Measurements from ENCODE around the gene DCXR. TPM values are rescaled to one million over a fixed set of nuclear protein-coding genes. Genes with fewer than 3 reads are reported as not detected.

DCXR gene
- total RNA-seq, 1 donor from 2014 or later, result 36.5 TPM

DNA sequence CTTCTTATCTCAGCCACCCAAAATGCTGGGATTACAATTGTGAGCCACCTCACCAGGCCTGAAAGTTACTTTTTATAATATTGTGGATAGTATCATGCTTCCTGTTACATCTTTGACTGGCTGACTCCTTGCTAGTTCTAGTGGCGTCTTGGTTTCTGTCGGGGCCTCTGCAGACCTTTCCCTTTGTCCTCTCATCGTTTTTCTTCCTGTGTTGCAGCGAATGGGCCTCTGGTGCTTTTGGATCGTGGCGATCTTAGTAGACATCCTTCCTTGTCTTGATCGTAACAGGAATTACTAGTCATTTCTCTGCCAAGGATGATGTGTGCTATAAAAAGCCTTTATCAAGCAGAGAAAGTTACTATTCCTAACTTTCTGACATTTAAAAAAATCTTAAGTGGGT, 39.3 kb downstream of the DCXR start:
- H3F3A ChIP-seq (ENCODE audit: low read depth), result peaks cover 9% of the 10 kb centered on the region
- no peaks in the 10 kb centered on the region for H3K9me3 ChIP-seq (ENCODE audit: low read depth)
- TF ChIP-seq EZH2 (IDR thresholded peaks at IDR 0.05) (no peak), CTCF (IDR thresholded peaks at IDR 0.05) (no peak), EZH2phosphoT487 (IDR thresholded peaks at IDR 0.05) (no peak)
- no peaks in the 10 kb centered on the region for H3K27me3 ChIP-seq
- H3K27ac Mint-ChIP-seq, result no peak overlapping the region
- H3K4me1 Mint-ChIP-seq, result peaks cover 33% of the 10 kb centered on the region
- H3K9ac ChIP-seq, result peak overlapping the region; percentile 17
- no peak overlapping the region for H3K4me3 Mint-ChIP-seq
- no peaks in the 10 kb centered on the region for H3K9me3 Mint-ChIP-seq
- no peak for DNase-seq (ENCODE audit: low spot score)
- H3K27me3 Mint-ChIP-seq (ENCODE audit: insufficient read depth, low read depth), result peaks cover 3% of the 10 kb centered on the region
- H4K20me1 ChIP-seq (ENCODE audit: low read depth), result no peaks in the 10 kb centered on the region
- H3K4me2 ChIP-seq, result no peak overlapping the region
- no peak overlapping the region for H3K4me3 ChIP-seq
- peaks cover 15% of the 10 kb centered on the region for H3K4me1 ChIP-seq
- H3K36me3 Mint-ChIP-seq, result no peaks in the 10 kb centered on the region
- H2AFZ ChIP-seq (replicated peaks), result no peak overlapping the region
- no peak overlapping the region for H3K27ac ChIP-seq
- H3K36me3 ChIP-seq, result no peaks in the 10 kb centered on the region
- no peaks in the 10 kb centered on the region for H3K79me2 ChIP-seq (ENCODE audit: low read depth)

DNA sequence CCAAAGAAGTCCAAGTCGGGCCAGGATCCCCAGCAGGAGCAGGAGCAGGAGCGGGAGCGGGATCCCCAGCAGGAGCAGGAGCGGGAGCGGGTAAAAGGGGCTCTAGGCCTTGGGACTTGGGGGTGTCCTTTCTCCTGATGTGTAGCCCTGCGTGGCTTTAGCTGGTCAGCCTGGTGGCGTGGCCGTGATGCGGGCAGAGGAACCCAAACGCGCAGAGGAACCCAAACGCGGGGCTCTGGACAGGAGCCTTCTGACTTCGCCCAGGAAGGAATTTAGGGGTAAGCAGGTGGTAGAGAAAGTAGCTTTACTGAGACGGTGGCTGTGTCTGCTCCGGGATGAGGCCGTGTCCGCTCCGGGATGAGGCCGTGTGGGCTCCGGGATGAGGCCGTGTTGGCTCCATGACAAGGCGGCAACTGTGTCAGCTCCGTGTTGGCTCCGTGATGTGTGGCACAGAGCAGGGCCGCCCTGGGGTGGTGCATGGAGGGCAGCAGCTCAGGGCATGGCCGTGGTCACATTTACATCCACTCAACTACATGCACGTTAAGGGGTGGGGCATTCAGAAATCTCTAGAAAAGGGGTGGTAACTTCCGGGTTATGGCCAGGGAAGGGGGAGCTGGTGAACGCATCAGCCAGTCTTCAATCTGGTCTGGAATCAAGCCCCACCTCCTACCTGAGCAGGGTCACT, 40.6 kb downstream of the DCXR start:
- Mint-ChIP-seq H3K27me3 (ENCODE audit: insufficient read depth, low read depth) (peaks cover 2% of the 10 kb centered on the region), H3K4me1 (peaks cover 41% of the 10 kb centered on the region), H3K9me3 (no peaks in the 10 kb centered on the region), H3K36me3 (no peaks in the 10 kb centered on the region), H3K4me3 (no peak overlapping the region), H3K27ac (no peak overlapping the region)
- Histone ChIP-seq H3K9me3 (ENCODE audit: low read depth) (no peaks in the 10 kb centered on the region), H3F3A (ENCODE audit: low read depth) (peaks cover 20% of the 10 kb centered on the region), H3K9ac (no peak overlapping the region), H3K36me3 (no peaks in the 10 kb centered on the region), H4K20me1 (ENCODE audit: low read depth) (no peaks in the 10 kb centered on the region), H3K27ac (no peak overlapping the region), H3K4me3 (no peak overlapping the region), H3K4me2 (no peak overlapping the region), H2AFZ (replicated peaks) (no peak overlapping the region), H3K79me2 (ENCODE audit: low read depth) (no peaks in the 10 kb centered on the region), H3K27me3 (no peaks in the 10 kb centered on the region), H3K4me1 (peaks cover 27% of the 10 kb centered on the region)
- no peak for TF ChIP-seq EZH2phosphoT487 (IDR thresholded peaks at IDR 0.05)
- no peak for TF ChIP-seq CTCF (IDR thresholded peaks at IDR 0.05)
- TF ChIP-seq EZH2 (IDR thresholded peaks at IDR 0.05), result no peak
- no peak for DNase-seq (ENCODE audit: low spot score)

DNA sequence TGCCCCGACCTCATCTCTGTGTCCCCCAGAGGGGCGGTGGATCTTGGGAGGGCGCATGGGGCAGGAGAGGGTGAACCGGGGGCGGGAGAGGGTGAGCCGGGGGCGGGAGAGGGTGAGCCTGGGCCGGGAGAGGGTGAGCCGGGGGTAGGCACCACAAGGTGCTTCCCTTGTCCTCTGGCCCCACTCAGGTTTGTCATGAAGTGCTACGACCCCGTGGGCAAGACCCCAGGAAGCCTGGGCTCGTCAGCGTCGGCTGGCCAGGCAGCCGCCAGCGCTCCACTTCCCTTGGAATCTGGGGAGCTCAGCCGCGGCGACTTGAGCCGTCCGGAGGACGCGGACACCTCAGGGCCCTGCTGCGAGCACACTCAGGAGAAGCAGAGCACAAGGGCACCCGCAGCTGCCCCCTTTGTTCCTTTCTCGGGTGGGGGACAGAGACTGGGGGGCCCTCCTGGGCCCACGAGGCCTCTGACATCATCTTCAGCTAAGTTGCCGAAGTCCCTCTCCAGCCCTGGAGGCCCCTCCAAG, 41.2 kb downstream of the DCXR start:
- DNase-seq (ENCODE audit: low spot score), result no peak
- H3K79me2 ChIP-seq (ENCODE audit: low read depth), result no peaks in the 10 kb centered on the region
- H3K27ac Mint-ChIP-seq, result peak overlapping the region; percentile 76
- H3K27me3 ChIP-seq, result no peaks in the 10 kb centered on the region
- TF ChIP-seq EZH2 (IDR thresholded peaks at IDR 0.05) (no peak), CTCF (IDR thresholded peaks at IDR 0.05) (no peak), EZH2phosphoT487 (IDR thresholded peaks at IDR 0.05) (no peak)
- peak overlapping the region; percentile 13 for H3K27ac ChIP-seq
- no peak overlapping the region for H3K4me3 Mint-ChIP-seq
- H3K36me3 Mint-ChIP-seq, result no peaks in the 10 kb centered on the region
- peaks cover 2% of the 10 kb centered on the region for H3K27me3 Mint-ChIP-seq (ENCODE audit: insufficient read depth, low read depth)
- H4K20me1 ChIP-seq (ENCODE audit: low read depth), result no peaks in the 10 kb centered on the region
- no peak overlapping the region for H3K9ac ChIP-seq
- peaks cover 42% of the 10 kb centered on the region for H3K4me1 Mint-ChIP-seq
- H3K9me3 Mint-ChIP-seq, result no peaks in the 10 kb centered on the region
- peaks cover 33% of the 10 kb centered on the region for H3K4me1 ChIP-seq
- peaks cover 26% of the 10 kb centered on the region for H3F3A ChIP-seq (ENCODE audit: low read depth)
- H3K4me2 ChIP-seq, result no peak overlapping the region
- no peak overlapping the region for H2AFZ ChIP-seq (replicated peaks)
- H3K9me3 ChIP-seq (ENCODE audit: low read depth), result no peaks in the 10 kb centered on the region
- no peaks in the 10 kb centered on the region for H3K36me3 ChIP-seq
- H3K4me3 ChIP-seq, result no peak overlapping the region

Measured in neural progenitor cell (in vitro differentiated cells).